GM20000 (cell line): Measurements from ENCODE around the gene TMEM218.
A peak's percentile ranks its signal among the peaks of the same experiment; 100 is the strongest.

ENCODE experiments used
- DNase-seq: peaks from one replicate; pipeline ENCODE4 v3.0.0; 2012; ENCODE audit warnings: low spot score
- CTCF ChIP-seq: IDR thresholded peaks from 2 replicates; pipeline ENCODE4 v1.5.1; 2012; ENCODE audit warnings: mild to moderate bottlenecking, control low read depth; ENCODE audit errors: extremely low read depth, missing control alignments

The TMEM218 gene

DNA sequence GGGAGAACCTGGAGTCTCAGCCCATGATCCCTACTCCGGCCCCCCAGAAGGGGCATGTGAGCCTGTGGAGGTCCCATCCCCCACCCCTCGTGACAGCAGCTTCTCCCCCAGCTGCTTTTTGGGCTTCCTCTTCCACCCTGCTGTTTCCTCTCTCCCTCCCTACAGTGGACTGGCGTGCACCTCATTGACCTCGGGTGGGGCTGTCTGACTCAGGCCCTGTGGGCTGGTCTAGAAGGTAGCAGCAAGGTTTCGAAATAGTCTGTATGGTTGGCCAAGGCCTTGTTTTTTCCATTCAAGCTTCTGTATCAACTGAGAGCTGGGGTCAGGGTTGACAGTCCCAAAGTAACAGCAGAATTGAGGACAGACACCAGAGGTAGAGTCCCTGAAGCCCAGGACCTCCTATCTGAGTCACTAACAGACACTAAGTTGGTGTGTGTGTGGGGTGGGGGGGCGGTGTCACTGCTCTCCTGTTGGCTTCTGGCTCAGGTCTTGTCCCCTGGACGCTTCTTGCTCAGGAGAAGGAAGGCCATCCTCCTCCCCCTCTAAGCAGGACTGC is 40.6 kb downstream of the TMEM218 start:
- peak; percentile 80 for DNase-seq
- no peak for TF ChIP-seq CTCF

DNA sequence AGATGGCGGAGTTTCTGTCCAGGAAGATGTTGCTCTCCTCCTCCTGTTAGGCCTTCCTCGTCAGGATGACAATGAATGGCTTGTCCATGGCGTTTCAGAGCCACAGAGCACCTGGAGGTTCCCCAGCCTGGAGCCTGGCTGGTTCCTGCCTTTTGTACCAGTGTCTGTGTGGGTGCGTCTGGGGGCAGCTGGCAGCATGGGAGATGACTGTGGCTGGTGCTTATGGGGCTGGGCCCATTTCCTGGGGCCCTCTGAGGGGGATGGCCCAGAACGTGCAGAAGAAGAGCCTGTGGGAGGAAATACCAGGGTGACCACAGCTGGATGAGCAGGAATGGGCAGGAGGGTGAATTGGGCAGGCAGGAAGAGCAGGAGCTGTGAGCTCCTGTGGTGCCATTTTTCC is 41.6 kb downstream of the TMEM218 start:
- no peak for DNase-seq
- TF ChIP-seq CTCF, result no peak

DNA sequence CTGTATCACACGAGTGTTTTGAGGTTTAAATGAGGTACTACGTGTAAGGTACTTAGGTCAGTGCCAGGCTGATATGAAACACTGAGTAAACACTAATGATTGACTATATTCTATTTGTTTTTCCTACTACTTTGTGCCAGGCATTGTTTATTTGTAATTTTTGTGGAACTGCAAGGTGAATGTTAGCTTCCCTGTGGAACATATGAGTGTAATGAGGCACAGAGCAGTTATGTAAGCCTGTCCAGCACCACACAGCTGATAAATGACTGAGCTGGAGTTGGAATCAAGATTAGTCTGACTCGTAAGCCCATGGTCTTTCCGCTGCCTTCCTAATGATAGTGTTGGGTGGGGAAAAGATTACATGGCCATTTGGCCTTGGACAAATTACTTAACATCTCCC is 42.4 kb downstream of the TMEM218 start:
- no peak for TF ChIP-seq CTCF
- DNase-seq, result no peak

DNA sequence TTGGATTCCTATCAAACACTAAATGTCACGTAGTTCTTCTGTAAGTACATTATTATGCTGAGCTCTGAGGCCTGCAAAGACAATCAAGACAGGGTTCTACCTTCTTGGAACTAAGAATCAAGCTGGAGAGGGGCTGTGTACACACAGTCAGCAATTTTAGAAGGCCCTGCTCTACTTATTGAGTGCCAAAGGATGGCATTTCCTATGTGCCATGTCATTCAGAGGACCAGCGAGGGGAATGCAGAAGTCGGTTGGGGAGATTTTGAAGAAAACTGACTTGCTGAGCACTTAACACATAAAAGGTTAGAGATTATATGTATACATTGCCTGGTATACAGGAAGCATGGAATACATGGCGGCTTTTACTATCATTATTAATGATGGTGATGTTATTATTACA is 43.1 kb downstream of the TMEM218 start:
- DNase-seq, result no peak
- no peak for TF ChIP-seq CTCF

DNA sequence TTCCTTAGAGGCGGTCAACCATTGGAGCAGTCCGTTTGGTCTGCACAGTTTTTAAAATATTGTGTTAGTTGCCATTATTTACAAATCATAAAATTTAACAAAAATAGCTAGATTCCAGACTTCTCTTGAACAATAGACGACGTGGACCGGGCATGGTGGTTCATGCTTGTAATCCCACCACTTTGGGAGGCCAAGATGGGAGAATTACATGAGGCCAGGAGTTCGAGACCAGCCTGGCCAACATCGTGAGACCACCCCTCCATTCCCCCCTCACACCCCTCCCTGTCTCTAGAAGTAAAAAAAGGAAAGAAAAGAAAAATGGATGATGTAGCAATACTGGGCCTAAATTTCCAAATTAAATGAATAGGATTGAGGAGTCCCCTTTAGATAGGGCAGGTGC is 47.4 kb downstream of the TMEM218 start:
- DNase-seq, result no peak
- no peak for TF ChIP-seq CTCF

DNA sequence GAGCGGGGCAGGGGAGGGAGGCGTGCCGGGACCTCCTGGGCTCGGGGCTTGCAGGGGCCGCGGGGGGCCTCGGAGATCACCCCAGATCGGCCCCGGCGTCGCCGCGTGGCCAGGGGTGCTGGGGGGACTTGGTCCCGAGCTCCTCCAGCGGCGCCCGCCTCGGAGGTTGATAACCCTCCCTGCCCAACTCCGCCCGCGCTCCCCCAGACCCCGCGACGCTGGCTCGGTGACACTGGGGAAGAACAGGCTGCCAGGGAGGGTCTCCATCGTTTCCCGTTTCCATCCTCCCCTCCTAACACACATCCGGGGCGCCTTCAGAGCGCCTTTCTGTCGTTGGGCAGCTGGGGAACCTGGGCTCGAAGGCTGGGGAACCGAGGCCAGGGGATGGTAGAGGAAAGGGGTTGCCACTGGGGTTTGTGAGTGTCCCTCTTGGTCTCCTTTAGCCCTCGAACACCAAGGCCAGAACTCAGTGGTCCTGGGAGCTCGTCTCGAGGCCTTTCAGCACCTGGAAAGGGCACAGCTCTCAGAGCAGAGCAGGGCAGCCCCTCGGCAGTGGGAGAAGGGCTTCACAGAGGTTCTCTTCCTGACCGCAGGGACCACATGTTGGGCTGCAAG is 47.9 kb downstream of the TMEM218 start:
- peak; percentile 57 for DNase-seq
- no peak for TF ChIP-seq CTCF

DNA sequence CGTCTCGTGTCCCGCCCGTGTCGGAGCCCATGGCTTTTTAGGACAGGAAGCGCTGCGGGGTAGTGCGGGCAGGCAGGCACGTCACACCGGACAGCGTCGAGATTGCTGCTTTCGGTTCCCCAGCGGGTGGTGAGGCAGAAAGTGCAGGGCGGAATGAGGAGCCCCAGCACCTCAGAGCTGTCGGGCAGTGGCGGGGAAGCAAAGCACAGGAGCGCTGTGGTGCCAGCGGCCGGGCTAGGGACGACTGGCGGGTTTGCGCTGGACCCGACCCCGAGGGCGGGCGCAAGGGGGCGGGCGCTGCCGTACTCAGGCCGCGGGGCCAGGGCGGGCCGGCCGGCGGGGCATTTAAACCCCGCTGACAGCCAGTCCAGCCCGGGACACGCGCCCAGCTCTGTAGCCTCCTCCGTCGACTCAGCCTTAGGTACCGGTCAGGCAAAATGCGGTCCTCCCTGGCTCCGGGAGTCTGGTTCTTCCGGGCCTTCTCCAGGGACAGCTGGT is 48.4 kb downstream of the TMEM218 start, which contains the start of gene SLC37A2:
TSS of gene SLC37A2 (plus strand) at position 375 of the 498 bp plus-strand sequence. CDS start at position 438, 63 bp downstream.
- DNase-seq, result peak; percentile 88
- TF ChIP-seq CTCF, result peak; percentile 9
